Fibroblast of upper back skin (primary cell): ENCODE data around the gene SRPX2.
A peak's percentile ranks its signal among the peaks of the same experiment; 100 is the strongest.

ENCODE experiments used
- DNase-seq: peaks from one replicate; pipeline ENCODE4 v3.0.0-alpha.2; 2013

Gene SRPX2, protein sequence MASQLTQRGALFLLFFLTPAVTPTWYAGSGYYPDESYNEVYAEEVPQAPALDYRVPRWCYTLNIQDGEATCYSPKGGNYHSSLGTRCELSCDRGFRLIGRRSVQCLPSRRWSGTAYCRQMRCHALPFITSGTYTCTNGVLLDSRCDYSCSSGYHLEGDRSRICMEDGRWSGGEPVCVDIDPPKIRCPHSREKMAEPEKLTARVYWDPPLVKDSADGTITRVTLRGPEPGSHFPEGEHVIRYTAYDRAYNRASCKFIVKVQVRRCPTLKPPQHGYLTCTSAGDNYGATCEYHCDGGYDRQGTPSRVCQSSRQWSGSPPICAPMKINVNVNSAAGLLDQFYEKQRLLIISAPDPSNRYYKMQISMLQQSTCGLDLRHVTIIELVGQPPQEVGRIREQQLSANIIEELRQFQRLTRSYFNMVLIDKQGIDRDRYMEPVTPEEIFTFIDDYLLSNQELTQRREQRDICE

DNA sequence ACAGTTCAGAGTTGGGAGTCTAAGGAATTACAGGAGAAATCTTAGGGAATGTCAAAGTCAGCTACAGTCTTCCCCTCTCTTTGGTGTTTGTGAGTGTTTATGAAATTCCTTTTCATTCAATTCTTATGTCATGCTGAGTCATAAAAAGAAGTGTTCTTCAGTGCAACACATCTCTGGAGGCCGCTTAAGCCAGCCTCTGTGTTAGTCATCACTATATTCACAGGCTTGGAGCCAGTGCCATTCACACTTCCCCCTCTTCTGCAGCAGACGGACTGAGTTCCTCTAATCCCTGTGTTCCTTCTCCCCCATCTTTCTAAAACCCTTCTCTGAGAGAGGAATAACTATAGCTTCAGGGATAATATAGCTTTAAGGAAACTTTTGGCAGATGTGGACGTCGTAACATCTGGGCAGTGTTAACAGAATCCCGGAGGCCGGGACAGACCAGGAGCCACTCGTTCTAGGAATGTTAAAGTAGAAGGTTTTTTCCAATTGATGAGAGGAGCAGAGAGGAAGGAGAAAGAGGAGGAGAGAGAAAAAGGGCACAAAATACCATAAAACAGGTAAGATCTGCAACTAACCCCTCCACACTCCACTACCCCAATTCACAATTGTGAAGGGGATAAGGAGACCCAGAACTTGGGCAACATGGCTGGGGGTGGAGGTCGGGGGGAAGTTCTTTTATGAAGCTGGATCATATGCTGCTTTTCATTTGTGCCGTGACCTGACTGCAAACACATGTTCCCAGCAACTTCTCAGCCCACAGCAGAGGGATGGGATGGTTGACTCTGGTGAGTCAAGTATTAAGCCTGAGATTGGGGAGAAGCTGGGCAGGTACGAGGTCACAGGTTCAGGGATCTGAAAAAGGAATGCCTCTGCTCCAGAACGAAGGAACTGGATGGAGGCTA, at the start of gene SRPX2:
SRPX2 (plus strand) TSS at position 244 of the 905 bp plus-strand sequence. CDS start 2,124 bp downstream, outside the sequence.
- peak; percentile 90 for DNase-seq

DNA sequence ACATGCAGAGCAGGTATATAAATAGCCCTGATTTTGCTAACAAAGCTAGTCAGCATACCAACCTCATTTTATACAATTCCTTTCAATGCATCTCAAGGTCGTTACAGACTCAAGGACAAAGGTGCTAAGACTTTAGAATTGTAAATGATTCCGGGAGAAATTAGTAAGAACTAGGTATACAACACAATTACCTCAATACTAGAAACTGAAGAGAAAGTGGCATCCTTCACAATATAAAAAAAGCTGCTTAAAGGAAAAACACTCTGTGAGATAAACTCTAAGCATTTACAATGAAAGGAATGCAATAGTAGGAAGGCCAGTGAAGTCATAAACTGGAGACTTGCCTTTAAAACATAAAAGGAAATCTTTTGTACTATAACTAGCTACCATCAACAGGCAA, 47.4 kb upstream of the SRPX2 start:
- no peak for DNase-seq

DNA sequence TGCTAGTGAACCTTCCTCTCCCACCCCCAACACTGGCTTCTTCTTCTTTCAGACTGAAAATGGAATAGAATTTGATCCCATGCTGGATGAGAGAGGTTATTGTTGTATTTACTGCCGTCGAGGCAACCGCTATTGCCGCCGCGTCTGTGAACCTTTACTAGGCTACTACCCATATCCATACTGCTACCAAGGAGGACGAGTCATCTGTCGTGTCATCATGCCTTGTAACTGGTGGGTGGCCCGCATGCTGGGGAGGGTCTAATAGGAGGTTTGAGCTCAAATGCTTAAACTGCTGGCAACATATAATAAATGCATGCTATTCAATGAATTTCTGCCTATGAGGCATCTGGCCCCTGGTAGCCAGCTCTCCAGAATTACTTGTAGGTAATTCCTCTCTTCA, 44.5 kb upstream of the SRPX2 start:
- DNase-seq = no peak

DNA sequence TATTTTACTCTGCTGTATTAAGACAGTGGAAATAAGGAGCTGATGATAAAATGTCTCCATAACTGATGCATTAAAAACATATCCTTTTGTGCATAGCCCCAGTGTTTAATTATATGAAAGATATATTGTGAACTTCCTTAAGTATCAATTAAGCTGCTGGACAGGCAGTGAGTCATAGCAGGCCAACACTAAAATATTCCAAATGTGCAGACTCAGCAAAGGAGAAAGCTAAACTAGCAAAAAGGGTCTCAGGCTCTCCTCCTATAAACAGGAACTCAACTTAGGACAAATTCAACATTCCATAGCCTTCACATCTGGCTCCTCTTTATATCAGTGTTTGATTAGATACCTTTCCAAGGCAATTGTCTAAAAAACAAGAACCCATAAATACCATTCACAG, 43.7 kb upstream of the SRPX2 start:
- DNase-seq = no peak

DNA sequence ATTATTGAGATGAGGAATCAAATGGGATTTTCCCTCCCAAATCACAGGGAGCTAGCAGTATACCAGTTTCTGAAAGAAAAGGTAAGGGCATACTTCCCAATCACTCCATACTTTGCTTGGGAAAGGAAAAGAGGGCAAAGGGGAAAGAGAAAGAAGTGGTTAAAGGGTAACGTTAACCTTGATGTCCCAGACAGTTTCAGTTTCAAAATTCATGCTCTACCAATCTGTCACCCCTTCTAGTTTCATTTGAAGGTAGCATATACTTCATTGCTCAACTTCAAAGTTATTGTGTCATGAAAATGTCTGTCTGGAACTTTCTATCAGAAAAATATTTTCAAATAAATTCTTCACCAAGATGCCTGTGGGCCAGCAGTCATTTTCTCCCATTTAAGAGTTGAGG, 43.2 kb upstream of the SRPX2 start:
- no peak for DNase-seq

DNA sequence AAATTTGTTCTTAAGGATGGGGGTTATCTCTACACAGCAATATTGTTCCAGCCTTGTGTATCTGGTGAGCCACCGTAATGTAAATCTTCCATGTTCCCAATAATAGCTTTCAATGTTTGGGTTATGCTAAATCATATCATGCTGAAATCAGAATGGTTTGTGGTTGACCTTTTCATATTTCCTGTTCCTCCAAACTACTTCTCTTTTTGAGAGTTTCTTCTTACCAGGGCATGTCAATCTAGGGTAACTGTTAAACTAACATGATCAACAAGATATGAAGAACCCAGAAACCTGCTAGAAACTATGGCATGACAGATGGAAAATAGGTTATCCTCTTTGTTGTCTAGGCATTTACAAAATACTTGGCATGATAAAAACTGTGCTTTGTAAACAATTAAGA, 37.2 kb upstream of the SRPX2 start:
- DNase-seq = no peak

DNA sequence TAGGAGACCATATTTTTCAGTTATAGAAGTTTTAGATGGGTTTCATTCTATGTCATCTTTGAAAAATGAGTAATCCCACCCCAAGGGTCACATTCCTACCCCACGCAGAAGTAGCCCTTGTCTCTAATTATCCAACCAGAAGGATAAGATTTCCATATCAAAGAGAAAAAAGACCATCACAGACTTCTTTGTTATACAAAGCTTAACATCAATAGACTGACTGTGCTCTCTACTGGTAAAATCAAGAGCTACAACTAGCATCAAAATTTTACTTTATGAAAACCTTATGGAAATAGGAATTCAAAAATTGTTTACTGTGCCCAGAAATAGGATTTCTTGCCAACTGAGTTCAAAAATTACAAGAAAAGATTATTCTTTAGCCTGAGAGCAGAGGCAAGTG, 34.4 kb upstream of the SRPX2 start:
- no peak for DNase-seq

DNA sequence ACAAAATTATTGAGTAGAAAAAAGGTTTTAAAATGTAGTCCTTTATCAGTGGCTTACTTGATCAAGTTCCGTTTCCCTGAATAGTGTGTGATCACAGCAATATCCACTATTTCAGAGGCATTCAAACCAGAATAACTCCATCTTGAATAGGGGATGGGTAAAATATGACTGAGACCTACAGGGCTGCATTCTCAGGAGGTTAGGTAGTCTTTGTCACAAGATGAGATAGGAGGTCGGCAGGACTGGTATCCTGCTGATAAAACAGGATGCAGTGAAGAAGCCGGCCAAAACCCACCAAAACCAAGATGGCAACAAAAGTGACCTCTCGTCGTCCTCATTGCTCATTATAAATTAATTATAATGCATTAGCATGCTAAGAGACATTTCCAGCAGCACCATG, 32.0 kb upstream of the SRPX2 start:
- DNase-seq = no peak

DNA sequence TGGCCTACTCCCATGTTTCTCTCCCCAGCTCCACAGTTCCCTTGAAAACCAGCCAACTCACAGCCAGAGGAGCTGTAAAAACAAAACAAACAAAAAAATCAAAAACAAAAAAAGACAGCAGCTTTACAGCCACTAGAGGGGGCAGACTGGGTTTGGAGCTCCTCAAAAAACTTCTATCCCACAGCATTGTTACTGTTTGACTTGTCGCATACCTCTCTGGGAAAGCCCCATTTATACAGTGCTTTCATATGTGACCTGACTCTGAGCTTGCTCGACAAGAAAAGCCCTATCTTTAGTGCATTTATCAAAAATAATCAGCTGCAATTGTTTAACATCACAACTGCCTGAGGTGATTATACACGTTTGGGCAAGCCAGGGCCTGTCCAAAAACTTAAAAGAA, 29.0 kb upstream of the SRPX2 start:
- DNase-seq = peak; percentile 59

DNA sequence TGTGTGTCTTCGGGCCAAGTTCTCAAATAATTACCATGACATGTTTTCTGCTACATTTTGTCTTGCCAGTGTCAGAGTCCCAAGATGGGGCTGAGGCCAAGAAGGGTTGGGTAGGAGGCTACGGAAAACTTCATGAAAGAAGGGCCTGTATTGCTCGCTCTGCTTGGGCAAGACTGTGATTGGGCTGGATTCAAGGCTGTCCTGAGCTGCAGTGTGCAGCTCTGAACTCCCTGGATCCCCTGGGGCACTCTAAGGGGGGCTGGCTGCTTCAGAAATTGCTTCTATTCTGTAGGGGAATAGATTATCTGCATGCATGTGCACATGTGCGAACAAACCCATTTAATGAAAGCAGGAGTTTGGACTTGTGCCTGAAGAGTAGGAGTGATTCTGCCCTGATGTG, 21.0 kb upstream of the SRPX2 start:
- no peak for DNase-seq

DNA sequence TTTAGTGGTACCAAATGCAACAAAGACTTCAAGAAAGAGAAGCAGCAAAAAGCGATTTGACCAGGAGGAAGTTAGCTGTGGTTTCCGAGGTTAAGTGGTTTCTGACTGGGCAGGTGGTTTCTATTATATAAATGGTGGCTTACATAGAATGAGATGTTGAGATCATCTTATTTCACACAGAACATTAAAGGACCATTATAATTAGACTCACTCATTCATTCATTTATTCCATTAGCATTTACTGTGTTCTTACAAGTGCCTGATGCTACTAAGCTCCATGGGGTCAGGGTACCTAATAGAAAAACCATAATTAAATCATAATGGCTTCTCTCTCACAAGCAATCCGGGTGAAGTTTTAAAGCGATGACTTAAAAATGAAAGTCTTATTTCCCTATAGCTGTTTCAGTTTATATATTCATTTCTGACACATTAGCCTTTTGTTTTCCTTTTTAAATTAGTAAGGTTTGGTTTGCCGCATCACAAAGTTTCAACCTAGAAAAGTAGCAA, 18.0 kb upstream of the SRPX2 start:
- peak; percentile 55 for DNase-seq

DNA sequence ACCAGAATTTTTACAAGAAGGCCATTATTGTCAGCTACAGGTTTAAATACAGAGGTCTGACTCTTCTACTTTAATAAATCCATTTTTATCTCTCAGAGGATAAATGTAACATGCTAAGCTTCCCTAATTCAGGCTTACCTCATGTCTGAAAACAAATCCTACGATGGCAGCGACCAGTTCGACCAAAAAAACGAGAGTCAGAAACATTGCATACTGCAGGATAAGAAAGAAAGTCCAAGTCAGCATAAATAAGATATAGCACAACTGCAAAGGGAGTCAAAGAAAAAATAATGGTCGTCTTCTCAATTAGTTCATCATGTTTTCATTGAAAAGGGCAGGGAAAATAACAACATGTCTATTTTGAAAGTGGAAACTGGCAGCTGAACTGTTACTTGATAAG, 9.0 kb upstream of the SRPX2 start:
- no peak for DNase-seq

DNA sequence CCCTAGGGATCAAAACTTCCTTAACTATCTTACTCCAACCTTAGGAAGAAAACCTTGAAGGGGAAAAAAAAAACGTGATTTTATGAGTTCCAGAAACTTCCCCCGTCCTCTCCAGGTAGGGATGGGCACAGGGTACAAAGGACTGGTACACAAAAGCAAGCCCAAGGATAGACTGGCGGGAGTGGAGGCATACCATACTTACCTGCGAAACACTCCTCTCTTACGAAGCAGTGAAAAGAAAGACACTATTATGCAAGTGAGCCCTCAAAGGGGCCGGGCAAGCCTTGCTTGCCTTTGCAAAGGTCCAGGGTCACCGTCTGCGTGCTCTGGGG, 8.0 kb upstream of the SRPX2 start:
- no peak for DNase-seq

DNA sequence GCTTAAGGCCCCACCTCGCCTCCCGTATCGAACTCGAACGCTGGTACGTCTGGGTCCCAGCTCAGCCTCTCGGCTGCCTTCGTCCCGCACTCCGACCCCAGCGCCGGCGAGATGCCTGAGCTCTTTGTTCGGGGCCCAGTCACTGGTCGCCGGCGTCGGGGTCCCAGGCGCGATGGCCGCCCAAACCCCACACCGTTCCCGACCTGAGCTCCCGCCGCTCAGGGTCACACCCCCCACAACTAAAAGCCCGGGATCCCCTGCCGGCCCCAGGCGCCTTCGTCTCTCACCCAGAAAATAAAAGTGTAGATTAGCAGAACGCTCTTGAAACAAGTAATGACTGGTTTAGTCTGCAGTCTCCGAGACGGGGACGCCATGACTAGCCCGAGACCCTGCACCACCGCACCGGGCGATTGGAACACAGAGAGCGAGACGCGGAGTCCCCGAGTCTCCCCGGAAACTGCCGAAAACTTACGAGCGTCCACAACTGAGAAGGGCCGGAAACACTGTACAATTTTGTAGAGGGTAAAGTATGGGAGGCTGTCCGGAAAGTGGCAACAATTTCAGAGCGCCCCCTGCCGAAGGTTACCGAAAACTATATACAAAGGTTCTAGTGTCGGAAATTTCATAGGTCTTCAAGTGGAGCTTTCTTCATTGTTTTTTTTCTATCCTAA, 7.5 kb upstream of the SRPX2 start, which contains the start of gene TSPAN6:
TSPAN6 (minus strand) TSS at position 486 of the 671 bp plus-strand sequence; CDS start at position 374, 112 bp downstream.
- DNase-seq = peak; percentile 91

DNA sequence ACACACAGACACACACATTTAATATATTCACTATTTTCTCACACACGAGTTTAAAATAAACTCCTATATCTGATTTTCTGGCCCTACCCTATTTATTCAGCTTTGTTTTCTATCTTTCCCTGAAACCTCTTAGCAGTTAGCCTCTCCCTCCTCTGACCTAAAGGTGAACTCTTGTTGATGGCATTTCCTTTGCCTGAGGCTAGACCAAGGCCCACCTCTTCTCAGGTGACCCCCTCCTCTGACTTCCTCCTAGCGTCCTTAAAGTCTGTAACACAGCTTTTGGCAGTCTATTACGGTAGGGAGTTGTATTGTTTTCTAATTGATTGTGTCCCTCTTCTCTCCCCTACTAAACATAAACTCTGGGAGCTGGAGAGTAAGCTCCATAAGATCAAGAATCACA, 1.7 kb upstream of the SRPX2 start:
- no peak for DNase-seq

DNA sequence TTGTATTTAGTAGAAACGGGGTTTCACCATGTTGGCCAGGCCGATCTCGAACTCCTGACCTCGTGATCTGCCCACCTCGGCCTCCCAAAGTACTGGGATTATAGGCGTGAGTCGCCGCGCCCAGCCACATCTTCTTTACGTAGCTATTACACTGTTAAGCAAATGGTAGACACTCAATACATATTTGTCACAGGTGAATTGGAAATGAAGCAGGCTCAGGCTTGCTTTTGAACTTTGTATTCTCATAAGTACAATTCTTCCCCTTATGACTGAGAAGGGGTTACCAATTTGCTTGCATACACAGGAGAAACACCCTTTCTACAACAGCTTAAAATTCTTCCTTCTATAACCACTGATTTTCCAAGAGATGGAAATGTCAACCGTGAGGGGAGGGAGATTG, 787 bp upstream of the SRPX2 start:
- DNase-seq = no peak

DNA sequence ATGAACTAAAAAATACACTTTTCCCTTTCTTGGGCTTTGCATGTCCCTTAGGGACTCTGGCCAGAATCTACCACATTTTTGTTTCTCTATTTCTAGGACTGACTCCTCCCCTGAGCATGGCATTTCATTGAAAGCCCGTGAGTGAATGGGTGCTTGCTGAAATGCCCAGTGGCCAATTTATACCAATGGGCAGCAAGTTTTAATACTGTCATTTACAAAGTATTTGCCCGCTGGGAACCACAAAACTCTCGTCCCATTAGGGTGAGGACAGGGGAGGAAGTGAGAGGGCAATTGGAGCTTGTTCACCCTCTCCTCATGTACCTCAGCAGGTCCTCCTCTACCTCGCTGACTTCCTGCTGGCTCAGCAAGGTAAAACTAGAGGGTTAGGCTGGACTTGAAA, 1.1 kb downstream of the SRPX2 start:
- DNase-seq = no peak

DNA sequence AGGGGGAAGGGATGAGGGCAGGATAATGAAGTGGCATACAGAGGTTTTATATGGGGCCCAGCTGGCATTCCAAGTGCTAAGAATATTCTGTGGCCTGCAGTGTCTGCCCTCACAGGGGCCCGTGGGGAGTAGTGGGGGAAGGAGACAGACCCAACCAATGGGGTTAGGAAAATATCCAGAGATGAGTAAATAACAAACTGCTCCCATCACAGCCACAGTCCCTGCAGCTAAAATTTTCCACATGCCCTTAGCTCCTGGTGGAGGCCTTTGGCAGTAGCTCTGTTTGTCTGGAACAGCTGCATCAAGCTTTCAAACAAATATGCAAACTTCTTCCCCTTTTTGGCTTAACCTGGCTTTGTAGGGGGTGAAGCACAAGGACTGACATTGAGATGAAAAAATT, 3.1 kb downstream of the SRPX2 start:
- peak; percentile 47 for DNase-seq

DNA sequence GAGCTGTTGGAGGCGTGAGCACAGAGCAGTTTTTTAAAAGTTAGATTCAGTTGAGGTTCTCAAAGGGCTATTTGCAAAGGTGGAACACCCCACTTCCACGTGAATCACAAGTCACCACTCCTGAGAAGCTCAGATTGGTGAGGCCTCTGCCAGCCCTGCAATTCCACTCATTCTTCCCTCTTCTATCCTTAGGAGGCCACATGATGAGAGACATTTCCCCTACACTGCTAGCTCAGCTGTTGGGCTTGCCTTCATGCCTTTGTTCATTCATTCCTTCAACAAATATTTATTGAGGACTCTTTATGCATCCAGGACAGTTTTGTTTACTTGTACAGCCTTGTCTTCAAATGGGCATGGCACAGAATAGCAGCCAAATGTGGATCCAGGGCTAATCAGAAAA, 3.7 kb downstream of the SRPX2 start:
- DNase-seq = no peak

DNA sequence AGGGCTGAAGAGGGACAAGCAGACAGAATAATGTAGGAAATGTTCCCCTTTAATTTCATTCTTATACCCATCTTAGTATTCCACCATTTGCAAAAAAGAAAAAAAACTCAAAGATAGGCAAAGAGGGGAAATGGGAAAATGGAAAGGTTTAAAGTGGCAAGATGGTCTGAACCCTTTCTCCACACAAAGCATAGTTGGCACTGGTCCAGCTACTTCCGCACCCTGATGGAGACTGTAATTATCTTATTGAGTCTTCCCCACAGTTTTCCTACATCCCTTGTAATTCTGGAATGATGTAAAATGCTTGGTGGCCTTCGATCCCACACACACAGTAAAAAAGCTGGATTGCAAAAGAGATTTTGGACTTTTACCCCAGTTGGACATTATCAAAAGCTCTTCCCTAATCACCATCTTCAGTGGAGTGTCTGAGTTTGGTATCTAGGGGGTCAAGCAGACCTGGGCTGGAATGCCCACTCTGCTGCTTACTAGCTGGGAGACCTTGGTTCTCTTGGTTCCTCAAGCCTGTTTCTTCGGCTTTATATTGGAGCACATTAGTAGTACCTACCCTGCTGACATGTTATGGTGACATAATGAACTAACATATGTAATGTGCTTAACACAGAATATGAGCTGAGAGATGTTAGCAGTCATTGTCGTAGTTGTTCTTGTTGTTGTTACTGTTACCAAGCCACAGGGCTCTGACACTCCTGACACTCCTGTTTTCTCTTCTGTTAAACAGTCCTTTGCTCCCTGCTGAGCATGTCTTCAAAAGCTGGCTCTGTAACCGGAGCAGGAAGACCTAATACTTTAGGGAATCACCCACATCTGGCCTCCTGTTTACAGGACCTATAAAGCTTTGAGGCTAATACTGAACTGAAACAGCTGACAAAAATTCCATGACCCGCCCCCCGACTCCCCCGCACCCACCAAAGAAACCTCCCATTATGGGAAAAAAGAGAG, 4.7 kb downstream of the SRPX2 start:
- DNase-seq = peak; percentile 81

DNA sequence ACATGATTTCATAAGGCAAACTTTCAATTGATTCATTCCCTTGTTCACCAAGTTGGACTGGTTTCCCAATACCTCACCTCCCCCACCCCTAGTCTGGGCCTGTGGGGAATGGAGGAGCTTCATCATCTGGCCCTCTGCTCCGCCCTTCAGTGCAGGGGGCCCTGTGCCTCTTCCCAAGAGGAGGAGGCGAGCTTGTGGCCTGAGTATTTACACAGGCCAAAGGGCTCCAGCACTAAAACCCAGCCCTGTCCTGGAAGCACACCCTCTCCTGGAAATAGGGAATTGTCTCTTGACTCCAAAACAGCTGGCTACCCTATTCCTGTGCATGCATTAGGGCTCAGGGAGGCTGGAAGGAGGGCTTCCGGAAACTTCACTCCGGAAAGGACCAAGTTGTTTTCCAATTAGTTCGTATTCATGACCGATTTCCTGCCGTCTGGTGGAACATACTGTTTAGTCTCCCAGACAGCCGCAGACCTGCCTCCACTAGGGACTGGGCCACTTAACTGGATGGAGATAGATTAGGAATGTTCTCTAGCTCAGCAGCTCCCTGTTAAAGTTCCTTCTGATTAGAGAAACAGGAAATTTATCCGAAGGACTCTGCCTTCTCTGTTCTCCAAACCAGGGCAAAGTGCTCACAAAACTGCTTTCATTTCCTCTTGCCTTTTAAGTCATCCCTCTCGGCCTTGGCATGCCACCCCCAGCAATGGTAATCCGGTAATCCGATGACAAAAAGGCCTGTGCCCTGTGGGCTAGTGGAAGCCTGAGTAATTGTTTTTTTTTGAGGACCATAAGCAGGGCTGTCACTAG, 5.8 kb downstream of the SRPX2 start:
- peak; percentile 95 for DNase-seq
